Measurements from ENCODE around the gene AGBL1.

DNA sequence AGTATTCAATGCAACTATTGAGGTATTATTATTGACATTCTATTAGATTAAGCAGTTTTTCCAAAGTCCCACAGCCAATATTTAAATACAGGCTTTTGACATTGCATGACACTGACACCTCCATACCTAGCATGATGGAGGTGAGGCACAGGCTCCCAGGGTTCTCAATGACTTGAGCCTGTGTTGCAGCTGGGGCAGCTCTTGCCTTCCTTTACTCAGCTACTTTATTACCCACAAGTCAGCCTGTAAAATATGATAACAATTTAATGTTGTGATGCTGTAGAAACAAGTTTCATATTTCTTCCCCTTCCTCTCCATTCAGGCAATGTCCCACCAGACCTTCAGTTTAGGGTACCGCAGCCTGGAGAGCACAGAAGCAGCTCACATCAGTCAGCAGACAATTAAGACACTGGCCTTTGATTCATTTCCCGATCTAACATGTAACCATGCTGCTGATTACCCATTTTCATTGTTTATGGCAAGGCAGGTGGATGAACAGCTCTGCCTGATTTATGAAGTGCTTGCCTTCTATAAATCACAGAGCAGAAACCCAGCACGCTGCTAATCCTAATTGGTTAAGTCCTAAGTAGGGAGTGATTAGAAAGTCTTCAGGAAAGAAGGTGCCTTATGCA, 826.1 kb downstream of the AGBL1 start:
- no peak for TF ChIP-seq CTCF (conservative IDR thresholded peaks at IDR 0.05)
- TF ChIP-seq EZH2 (IDR thresholded peaks at IDR 0.05; ENCODE audit: low read depth): no peak

Measured in PC-9 (cell line).